Mammary epithelial cell (primary cell): ENCODE results near the gene RBM25.

Experiments
- CTCF ChIP-seq, 2 donors: IDR thresholded peaks in 1 of 2; conservative IDR thresholded peaks in 1 of 2; 2 replicates each; pipeline ENCODE4 v1.5.1; 2011 to 2012; ENCODE audit warnings: inconsistent platforms in 2 of 2, low read length in 2 of 2, mild to moderate bottlenecking in 2 of 2, control low read depth in 1 of 2, low read depth in 1 of 2; ENCODE audit not compliant: insufficient read depth in 1 of 2; ENCODE audit errors: extremely low read depth in 1 of 2
- EZH2 ChIP-seq: IDR thresholded peaks from 2 replicates; pipeline ENCODE4 v1.6.1; 2012; ENCODE audit warnings: low read length, inconsistent platforms, borderline replicate concordance

- TF ChIP-seq CTCF (conservative IDR thresholded peaks at IDR 0.05 in 1 of 2, IDR thresholded peaks at IDR 0.05 in 1 of 2; ENCODE audit: extremely low read depth in 1 of 2, insufficient read depth in 1 of 2, low read depth in 1 of 2, low read length in 2 of 2) (no peak), EZH2 (no peak)
Measured at GRCh38 chr14:73049428-73049827, 8.9 kb upstream of the RBM25 start.
